GM12892 (cell line): ENCODE data around the gene PREX1.

Source experiments
- POLR2A ChIP-seq: IDR thresholded peaks from 2 replicates; pipeline ENCODE4 v1.6.1; 2011; ENCODE audit warnings: low read depth, low read length, control low read depth
- POLR2AphosphoS5 ChIP-seq: IDR thresholded peaks from 2 replicates; pipeline ENCODE4 v1.6.1; 2011; ENCODE audit warnings: low read depth, low read length, control low read depth
- TAF1 ChIP-seq: IDR thresholded peaks from 2 replicates; pipeline ENCODE4 v1.6.1; 2011; ENCODE audit warnings: low read depth, mild to moderate bottlenecking, control low read depth, low read length, borderline replicate concordance

DNA sequence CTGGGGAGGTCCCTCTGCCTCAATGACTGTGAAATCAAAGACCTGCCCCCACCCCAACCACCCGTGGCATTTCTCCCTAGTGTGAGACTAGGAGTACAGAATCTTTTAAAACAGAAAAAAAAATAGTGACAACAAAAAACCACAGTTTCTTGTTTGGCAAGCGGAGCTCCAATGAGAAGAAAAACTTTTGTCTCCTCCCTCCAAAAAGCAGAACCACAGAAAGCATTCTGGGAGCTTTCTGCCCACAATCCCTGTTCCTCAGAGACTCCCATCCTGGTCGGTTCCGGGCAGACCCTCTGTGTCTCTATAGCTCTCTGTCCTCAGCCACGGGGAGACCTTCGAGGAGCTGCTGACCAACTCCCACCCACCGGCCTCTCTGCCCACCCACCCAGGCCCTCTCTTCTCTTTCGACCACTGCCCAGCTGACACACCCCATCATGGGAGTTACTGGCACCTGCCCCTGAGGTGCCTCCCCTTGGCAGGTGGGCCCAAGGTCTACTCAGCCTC is 4.9 kb downstream of the PREX1 start:
- no peak for TF ChIP-seq POLR2AphosphoS5
- no peak for TF ChIP-seq POLR2A
- no peak for TF ChIP-seq TAF1
